ENCODE results near the gene COPE. TPM values are rescaled to one million over a fixed set of nuclear protein-coding genes. Genes with fewer than 3 reads are reported as not detected.
"Not testable (repeated sequence)": the region's sequence is repeated elsewhere in the genome, so short reads cannot be mapped to it uniquely, and the experiment has no call there.

Gene COPE
- total RNA-seq, 1 experiment from 2014 or later: 221 TPM

GRCh38 chr19:18904334-18905057 lies 14.7 kb downstream of the COPE start:
- no peak for DNase-seq
- H3K27me3 ChIP-seq (ENCODE audit: insufficient read depth, low read depth): no peaks in the 10 kb centered on the region
- H3K9me2 ChIP-seq (ENCODE audit: insufficient read depth): no peaks in the 10 kb centered on the region
- ChIA-PET POLR2A (ENCODE audit: unreplicated experiment) (no interaction called here), CTCF (no interaction called here)
- no peak overlapping the region for H3K4me2 ChIP-seq
- H3K4me3 ChIP-seq: no peak overlapping the region
- no TSS peak for BruUV-seq (replicated peaks)
- no peaks in the 10 kb centered on the region for H3K4me1 ChIP-seq (replicated peaks; ENCODE audit: insufficient read depth)
- intact Hi-C loops (cut with micrococcal nuclease; ENCODE audit: unreplicated experiment): no loop called here
- no peaks in the 10 kb centered on the region for H3K79me2 ChIP-seq (ENCODE audit: low read depth)
- no peak overlapping the region for H2AFZ ChIP-seq
- H3K9me3 ChIP-seq (ENCODE audit: insufficient read depth, low read depth): no peaks in the 10 kb centered on the region
- H3K36me3 ChIP-seq (ENCODE audit: low read depth): peaks cover 23% of the 10 kb centered on the region
- no peak overlapping the region for H3K27ac ChIP-seq
- peaks cover 30% of the 10 kb centered on the region for H4K20me1 ChIP-seq (ENCODE audit: insufficient read depth)
- TF ChIP-seq EZH2 (IDR thresholded peaks at IDR 0.05; ENCODE audit: low read depth): no peak
- TF ChIP-seq, protein P1, sequence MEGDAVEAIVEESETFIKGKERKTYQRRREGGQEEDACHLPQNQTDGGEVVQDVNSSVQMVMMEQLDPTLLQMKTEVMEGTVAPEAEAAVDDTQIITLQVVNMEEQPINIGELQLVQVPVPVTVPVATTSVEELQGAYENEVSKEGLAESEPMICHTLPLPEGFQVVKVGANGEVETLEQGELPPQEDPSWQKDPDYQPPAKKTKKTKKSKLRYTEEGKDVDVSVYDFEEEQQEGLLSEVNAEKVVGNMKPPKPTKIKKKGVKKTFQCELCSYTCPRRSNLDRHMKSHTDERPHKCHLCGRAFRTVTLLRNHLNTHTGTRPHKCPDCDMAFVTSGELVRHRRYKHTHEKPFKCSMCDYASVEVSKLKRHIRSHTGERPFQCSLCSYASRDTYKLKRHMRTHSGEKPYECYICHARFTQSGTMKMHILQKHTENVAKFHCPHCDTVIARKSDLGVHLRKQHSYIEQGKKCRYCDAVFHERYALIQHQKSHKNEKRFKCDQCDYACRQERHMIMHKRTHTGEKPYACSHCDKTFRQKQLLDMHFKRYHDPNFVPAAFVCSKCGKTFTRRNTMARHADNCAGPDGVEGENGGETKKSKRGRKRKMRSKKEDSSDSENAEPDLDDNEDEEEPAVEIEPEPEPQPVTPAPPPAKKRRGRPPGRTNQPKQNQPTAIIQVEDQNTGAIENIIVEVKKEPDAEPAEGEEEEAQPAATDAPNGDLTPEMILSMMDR (conservative IDR thresholded peaks at IDR 0.05): no peak
- H3F3A ChIP-seq (ENCODE audit: insufficient read depth, low read depth): peaks cover 14% of the 10 kb centered on the region; the same call in 1 of the 2 replicates

GRCh38 chr19:18903156-18904037 lies 15.8 kb downstream of the COPE start:
- Histone ChIP-seq H3K79me2 (ENCODE audit: low read depth) (no peaks in the 10 kb centered on the region), H2AFZ (no peak overlapping the region), H3F3A (ENCODE audit: insufficient read depth, low read depth) (peaks cover 18% of the 10 kb centered on the region; the same call in 1 of the 2 replicates), H4K20me1 (ENCODE audit: insufficient read depth) (peaks cover 29% of the 10 kb centered on the region), H3K9me3 (ENCODE audit: insufficient read depth, low read depth) (no peaks in the 10 kb centered on the region), H3K27me3 (ENCODE audit: insufficient read depth, low read depth) (no peaks in the 10 kb centered on the region), H3K9me2 (ENCODE audit: insufficient read depth) (no peaks in the 10 kb centered on the region), H3K4me2 (no peak overlapping the region), H3K4me3 (no peak overlapping the region), H3K4me1 (replicated peaks; ENCODE audit: insufficient read depth) (no peaks in the 10 kb centered on the region), H3K27ac (no peak overlapping the region), H3K36me3 (ENCODE audit: low read depth) (peaks cover 27% of the 10 kb centered on the region)
- no TSS peak for BruUV-seq (replicated peaks)
- intact Hi-C loops (cut with micrococcal nuclease; ENCODE audit: unreplicated experiment): no loop called here
- DNase-seq: no peak
- TF ChIP-seq, protein P1 (conservative IDR thresholded peaks at IDR 0.05): no peak
- no peak for TF ChIP-seq EZH2 (IDR thresholded peaks at IDR 0.05; ENCODE audit: low read depth)
- ChIA-PET POLR2A (ENCODE audit: unreplicated experiment) (no interaction called here), CTCF (no interaction called here)

DNA sequence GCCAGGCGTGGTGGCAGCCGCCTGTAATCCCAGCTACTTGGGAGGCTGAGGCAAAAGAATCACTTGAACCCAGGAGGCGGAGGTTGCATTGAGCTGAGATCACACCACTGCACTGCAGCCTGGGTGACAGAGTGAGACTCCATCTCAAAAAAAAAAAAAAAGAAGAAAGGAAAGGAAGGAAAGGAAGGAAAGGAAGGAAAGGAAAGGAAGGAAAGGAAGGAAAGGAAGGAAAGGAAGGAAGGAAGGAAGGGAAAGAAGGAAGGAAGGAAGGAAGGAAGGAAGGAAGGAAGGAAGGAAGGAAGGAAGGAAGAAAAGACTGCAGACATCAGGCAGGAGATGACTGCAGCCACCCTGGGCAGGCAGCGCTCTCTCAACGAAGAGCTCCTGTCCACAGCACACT lies 16.7 kb downstream of the COPE start:
- Histone ChIP-seq H3F3A (ENCODE audit: insufficient read depth, low read depth) (peaks cover 27% of the 10 kb centered on the region), H3K36me3 (ENCODE audit: low read depth) (peaks cover 27% of the 10 kb centered on the region), H4K20me1 (ENCODE audit: insufficient read depth) (peaks cover 25% of the 10 kb centered on the region)
- H3K9me2 ChIP-seq (ENCODE audit: insufficient read depth); H3K27ac ChIP-seq; H3K4me3 ChIP-seq; H2AFZ ChIP-seq; BruUV-seq (replicated peaks); H3K4me1 ChIP-seq (replicated peaks; ENCODE audit: insufficient read depth); H3K9me3 ChIP-seq (ENCODE audit: insufficient read depth, low read depth); H3K79me2 ChIP-seq (ENCODE audit: low read depth); CTCF ChIA-PET; intact Hi-C loops (cut with micrococcal nuclease; ENCODE audit: unreplicated experiment); DNase-seq; POLR2A ChIA-PET (ENCODE audit: unreplicated experiment); H3K4me2 ChIP-seq; H3K27me3 ChIP-seq (ENCODE audit: insufficient read depth, low read depth): not testable (repeated sequence)

All from PC-9 (cell line).